HG03378 (cell line): ENCODE results near the gene TBX5.
"Not testable (repeated sequence)": the region's sequence is repeated elsewhere in the genome, so short reads cannot be mapped to it uniquely, and the experiment has no call there.

Experiments
- ATAC-seq: cut with Tn5 transposase; IDR thresholded peaks from one replicate; pipeline ENCODE4 v1.9.1; 2021; ENCODE audit warnings: mild to moderate bottlenecking, moderate library complexity; ENCODE audit not compliant: unreplicated experiment

The TBX5 gene

DNA sequence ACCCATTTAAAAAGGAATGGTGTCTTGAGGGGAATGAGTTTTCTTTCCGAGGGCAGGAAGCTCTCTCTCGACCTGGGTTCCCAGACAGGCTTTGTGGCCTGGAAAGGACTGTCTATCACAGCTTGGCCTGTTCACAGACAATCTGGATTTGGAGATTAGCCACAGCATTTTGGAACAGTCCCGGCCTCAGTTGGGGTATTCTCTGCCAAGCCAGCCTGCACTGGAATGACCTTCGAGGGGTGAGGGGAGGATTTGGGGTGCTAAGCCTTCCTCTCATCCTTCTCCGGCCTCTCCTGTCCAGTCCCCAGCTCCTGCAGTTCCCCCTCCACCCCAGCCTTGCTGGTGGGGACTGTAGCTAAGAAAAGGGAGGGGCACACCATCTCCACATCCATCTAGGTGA lies 13.0 kb downstream of the TBX5 start:
- ATAC-seq = no peak

DNA sequence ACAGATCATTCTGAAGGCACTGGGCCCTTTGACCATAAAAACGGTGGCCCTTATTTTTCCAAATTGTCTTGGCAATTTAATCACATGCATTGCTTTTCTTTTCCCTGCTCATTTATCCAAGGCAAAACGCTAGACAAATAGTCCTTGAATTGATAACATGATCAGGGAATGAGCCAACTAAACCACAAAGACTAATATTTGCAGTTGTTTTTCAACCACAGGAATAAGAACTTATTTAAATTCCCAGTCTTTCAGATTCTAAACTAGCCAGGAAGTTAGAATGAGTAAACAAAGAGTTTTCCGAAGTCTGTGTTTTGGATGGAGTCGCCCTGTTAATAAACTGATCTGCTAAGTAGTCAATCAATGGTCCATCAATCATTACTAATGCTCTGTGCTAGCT lies 14.9 kb downstream of the TBX5 start:
- no peak for ATAC-seq

DNA sequence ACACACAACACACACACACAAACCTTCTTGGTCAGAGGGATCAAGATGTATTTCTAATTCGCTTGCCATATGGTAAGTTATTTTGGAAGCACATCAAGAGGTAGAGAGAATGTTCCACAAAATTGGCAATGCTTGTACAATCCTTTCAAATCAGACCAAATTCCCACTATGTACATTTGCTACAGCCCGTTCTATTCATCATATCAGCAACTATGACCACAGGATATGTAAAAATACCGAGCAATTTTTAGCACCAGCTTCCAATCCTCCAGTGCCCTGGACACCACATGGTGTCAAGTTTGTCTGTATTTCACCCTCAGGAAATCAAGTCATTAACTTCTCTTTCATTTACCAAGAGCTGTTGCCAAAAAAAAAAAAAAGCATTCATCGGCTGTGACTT lies 21.2 kb downstream of the TBX5 start:
- ATAC-seq = no peak

DNA sequence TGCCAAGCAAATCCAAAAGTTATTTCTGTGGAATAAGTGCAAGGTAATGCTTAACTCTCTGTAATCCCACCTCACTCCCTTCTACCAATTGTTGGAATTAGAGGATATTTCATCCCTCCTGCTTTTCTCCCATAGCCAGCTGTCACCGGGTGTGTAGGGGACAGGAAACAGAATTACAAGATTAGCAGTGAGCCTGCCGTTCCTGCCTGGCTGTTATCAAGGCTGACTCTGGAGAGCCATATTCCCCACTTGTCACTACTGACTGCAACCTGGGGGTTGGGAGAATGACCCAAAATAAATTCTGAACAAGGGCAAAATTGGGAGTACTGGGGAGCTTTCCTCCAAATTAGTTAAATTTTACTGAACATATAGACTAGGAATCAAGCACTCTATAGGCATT lies 24.8 kb downstream of the TBX5 start:
- ATAC-seq = no peak

DNA sequence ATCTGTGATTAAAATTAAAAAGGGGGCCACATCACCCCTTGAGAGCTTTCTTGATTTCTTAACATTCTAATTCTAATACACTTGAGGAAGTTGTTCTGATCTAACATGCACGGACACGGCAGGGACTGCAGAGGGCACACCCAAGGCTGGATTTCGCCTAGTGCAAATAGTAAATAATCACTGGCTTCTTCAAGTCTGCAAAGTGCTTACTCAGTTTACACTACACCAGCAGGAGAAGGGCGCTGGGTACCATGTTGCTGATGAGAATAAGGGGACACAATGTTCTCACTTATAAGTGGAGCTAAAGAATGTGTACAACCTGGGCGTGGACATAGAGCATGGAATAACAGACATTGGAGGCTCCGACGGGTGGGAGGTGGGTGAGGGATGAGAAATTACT lies 34.2 kb downstream of the TBX5 start:
- ATAC-seq = no peak

DNA sequence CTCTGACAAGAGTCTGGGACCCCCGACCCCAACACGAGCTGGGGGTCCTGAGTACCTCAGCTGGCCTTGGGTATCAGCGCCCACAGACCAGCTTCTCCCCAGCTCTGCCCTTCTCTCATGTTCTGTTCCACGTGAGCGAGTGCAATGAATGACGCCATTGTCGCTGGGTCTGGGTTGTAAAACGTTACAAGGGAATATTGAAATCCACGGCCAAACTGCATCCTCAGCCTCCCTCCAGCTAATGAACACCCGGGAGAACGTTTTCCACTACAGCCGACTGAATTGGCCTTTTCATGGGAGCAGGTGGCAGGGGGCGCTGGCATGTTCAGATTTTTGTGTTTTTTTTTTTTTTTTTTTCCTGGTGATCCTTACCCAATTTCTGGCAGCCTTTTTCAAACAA lies 34.7 kb downstream of the TBX5 start:
- ATAC-seq = no peak

DNA sequence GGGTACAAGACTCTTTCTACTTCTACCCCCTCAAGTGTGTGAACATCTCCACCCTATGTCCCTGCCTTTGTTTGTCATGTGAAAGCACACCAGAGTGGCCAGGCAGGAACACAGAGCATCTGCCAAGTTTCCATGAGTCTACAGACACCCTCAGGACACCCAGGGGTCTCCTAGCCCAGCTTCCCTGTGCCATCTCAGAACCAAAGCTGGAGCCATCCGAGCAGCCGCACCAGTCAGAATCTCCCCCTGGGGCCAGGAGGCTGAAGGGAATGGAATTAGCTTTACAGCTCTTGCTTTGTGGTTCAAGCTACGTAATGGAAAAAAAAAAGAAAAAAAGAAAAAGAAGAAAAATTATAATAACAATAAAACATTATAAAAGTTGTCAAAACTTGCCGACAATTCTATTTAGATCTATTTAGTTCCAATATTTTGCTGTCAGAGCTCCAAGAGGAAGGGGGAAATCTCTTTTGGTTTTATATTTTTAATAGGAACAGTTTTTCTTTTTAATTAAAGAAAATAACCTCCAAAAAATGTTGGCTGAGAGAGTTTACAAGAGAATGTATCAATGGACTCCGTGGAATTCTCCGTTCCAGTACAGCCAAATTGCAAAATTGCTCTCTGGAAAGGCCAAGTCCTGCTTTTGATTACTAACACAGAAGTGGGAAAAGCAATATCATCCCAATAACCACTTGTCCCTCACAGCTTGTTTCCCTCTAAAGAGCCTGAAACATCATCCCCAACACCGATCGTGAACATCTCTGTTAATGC lies 37.1 kb downstream of the TBX5 start:
- no peak for ATAC-seq

DNA sequence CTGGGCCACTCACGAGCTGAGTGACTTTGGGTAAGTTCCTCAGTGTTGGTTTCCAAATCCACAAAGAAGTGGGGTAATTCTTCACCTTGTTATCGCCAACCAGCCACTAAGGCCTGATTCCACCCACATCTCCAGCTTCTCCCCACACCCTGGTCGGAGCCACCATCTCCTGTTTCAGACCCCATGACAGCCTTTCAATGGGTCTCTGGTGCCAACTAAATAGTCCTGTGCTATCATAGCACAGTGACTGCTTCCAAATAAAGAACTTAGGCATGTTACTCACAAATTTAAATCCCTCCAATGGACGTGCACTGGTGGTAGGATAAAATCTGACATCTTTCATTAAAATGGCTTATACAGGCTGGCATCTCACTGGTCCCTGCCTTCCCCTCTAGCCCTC lies 44.0 kb downstream of the TBX5 start:
- ATAC-seq = no peak

DNA sequence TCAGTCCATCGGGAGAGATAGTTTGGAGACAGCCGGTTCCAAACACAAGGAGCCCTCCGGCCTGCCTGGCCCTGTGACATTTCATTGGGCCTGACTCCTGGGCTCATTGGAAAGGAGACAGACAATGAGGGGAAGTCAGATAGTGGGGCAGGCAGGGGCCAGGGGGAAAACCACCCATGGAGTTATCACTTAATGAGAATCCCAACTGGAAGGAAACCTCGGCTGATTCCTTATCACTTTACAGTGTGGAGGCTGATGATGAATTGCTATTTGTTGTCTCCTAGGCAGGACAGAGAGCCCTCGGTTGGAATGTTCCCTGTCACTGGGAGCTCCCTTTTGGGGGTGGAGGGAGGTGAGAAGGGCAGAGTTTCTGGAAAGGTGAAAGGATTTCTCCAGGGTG lies 44.4 kb downstream of the TBX5 start:
- no peak for ATAC-seq

DNA sequence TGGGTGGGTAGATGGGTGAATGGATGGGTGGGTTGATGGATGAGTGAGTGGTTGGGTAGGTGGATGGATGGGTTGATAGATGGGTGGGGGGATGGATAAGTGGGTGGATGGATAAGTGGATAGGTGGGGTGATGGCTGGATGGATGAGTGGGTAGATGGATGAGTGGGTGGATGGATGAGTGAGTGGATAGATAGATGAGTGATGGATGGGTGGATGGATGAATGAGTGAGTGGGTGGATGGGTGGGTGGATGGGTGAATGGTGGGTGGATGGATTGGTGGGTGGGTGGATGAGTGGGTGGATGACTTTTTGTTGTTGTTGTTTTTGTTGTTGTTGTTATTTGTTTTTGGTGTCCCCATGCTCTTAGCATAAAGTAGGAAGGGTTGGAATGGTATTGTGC lies 45.5 kb downstream of the TBX5 start:
- ATAC-seq = no peak

DNA sequence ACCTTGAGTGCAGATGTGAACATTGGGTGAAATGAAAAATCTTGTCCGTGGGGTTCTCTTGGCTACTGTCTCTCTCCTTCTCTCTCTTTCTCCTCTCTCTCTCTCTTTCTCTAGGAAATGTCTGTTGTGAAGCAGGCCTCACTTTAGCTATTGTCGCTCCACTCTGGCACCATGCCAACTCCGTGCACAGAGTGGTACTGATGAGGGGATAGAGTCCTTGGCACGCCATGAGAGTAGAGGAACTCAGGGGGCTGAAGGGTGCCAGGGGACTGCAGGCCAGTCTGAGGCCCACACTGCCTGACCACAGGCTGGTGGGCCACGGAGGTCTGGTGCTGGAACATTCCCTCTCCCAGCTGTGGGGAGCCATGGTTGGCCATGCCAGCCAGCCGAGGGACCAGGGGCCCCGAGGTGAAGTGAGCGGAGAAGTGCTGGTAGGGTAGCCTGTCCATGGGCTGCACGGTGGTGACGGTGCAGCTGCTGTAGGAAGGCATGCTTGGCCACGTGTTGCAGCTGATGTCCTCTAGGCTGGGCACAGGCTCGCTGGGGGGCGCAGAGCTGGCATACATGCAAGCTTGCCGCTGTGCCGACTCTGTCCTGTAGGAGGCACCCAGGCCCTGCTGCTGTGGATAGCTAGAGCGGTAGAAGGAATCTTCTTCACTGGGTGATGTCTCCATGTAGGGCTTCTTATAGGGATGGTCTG lies 50.4 kb downstream of the TBX5 start:
- ATAC-seq = no peak

DNA sequence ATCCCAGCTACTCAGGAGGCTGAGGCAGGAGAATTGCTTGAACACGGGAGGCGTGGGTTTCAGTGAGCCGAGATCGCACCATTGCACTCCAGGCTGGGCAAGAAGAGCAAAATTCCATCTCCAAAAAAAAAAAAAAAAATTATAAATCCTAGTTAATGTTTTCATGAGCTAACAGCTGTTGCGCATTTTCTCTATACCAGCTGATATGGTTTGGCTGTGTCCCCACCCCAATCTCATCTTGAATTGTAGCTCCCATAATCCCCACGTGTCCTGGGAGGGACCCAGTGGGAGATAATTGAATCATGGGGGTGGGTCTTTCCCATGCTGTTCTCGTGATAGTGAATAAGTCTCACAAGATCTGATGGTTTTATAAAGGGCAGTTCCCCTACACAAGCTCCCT lies 56.7 kb downstream of the TBX5 start:
- ATAC-seq = not testable (repeated sequence)

DNA sequence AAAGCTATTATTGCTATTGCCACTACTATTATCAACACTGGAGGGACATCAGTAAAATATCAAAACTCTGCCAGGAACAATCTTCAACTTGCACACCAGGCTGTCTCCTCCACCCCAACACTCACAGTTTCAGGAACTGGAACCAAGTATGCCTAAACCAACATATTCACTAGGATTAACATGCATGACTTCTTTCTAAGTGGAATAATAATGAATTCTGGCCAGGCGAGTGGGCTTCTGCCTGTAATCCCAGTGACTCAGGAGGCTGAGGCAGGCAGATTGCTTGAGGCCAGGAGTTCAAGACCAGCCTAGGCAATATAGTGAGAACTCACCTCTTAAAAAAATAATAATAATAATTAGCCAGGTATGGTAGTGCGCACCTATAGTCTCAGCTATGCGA lies 58.1 kb downstream of the TBX5 start:
- ATAC-seq = no peak

DNA sequence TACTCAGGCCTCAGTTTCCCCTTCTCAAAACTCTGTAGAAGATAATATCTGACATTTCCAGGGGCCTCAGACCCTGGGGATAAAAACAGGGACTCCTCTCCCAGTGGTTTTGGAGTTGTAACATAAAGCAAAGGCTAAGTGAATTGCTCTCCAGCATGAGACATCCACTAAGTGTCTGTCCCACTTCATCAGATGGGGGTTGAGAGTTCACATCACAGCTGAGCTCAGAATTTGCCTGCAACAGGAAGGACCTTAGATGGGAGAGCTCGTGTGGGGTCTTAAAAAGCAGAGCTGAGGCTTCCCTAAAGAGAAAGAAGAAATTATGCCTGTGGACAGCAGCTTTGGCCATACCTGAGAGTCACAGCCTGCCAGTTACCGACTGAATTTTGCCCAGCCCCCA lies 61.1 kb downstream of the TBX5 start:
- no peak for ATAC-seq

DNA sequence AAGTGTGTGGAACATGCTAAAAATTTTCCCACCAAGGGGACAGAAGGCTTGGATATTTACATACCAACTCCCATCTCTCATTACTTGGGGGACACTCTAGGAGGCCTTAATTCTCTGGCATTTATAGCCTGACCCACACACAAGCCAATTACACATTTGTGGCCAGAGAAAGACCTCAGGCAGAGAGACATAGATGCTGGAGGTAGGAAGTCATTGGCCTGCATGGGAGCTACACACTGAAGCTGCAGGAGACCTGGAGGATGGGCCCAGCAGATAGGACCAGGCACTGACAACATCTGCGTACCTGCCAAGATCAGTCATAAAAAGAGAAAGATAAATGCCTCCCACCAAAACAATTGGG lies 61.7 kb downstream of the TBX5 start:
- ATAC-seq = no peak

DNA sequence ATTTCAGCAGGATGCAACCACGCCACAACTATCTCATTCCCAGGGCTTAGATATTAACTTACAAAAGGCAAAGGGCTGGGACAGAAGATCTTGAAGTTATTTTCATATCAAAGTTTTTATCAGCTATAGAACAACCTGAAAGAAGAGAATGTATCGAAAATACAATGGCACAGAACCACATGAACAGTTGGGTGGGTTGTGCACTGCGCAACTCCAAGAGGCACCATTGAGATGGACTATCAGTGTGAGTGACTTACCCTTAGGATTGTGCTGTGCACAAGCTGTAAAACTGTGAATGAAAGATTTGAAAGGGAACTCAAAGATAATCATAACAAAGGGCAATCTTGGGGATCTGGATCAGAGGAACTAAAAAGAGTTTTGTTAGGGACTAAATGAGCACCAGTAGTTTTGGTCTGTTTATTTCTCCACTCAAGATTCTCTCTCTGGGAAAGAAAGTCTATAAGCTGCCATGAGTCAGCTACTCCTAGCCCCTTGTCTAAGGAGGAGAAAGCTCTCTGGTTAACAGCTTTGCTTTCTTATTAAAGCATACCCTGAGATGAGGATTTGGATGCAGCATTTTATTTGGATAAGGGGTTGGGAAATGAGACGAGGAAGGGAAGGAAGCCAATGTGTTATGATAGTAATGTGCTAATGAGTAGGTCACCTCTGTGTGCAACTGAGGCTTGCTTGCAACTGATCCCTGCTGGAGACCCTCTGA lies 62.2 kb downstream of the TBX5 start:
- no peak for ATAC-seq

DNA sequence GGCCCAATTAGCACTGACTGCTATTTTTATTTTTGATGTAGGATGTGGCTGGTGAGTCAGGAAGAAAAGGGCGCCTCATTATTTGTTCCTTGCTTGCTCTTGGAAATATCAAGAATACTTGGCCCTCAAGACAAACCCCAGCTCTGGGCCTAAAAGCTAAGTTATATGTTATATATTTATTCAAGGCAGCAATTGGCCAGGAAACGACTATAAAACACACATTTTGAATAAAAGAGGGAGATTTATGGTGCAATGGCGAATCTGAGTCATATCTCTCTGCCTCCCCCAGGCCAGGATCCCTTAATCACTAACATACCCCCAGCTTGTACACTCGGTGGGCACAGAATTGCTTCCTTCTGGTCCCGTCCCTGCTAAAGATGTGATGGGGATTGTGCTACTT lies 63.3 kb downstream of the TBX5 start:
- no peak for ATAC-seq

DNA sequence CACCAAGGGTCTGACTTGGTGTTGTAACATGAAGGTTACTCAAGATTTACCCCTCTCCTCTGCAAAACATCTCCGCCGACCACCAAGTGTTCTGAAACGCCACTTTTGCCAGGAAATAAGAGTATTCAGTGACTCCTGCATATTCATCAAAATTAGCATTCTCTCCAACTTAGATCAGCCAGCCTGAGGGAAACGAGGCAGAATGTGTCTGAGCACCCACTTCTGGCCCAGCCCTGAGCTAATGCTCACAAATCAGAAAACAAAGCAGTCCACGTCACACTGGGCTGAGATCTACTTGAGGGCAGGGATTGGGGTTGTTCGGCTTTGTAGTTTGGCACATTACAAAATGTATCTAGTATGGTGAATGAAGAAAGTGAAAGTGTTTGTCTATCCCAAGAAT lies 64.3 kb downstream of the TBX5 start:
- ATAC-seq = no peak

DNA sequence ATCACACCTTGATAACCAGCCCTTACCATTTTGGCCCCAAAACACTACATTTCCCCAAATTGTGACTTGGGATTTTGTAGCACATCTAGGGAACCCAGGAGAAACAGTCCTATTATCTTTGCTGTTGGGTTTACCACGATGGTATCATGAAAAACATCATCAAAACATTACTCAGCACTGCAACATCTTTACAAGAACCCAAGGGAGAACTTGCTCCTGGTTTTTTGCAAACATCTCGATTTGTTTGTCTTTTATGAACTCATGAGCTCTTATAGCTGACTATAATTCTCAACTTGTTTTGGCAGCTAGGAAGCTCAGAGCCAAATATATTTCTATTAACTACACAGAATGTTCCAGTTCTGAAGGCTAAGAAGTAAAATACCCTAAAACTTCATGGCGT lies 65.7 kb downstream of the TBX5 start:
- ATAC-seq = no peak

DNA sequence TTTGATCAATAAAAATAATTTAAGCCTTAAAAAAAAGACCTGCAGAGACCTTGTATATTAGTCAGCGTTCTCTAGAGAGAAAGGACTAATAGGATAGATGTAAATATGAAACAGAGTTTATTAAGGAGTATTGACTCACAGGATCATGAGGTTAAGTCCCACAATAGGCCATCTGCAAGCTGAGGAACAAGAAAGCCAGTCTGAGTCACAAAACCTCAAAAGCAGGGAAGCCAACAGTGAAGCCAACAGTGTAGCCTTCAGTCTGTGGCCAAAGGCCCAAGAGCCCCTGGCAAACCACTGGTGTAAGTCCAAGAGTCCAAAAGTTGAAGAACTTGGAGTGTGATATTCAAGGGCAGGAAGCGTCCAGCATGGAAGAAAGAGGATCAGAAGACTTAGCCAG lies 66.3 kb downstream of the TBX5 start:
- ATAC-seq = no peak

DNA sequence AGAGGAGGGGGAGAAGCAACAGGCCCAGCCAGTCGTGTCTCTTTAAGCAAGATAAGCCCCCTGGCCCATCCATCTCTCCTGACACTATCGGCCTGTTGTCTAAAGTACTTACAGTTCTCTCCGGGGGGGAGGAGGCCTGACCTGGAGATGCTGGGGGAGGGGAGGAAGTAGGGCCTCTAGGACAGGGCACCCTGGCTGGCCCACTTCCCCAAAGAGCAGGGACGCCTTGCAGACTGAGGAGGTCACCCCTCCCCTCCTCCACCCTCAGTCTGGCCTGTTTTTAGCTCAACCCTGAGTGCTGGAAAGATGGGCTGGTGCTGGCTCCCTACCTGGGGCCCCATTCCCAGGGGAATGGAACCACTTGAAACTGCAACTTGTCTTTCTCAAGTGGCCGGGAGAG lies 70.3 kb downstream of the TBX5 start:
- no peak for ATAC-seq

DNA sequence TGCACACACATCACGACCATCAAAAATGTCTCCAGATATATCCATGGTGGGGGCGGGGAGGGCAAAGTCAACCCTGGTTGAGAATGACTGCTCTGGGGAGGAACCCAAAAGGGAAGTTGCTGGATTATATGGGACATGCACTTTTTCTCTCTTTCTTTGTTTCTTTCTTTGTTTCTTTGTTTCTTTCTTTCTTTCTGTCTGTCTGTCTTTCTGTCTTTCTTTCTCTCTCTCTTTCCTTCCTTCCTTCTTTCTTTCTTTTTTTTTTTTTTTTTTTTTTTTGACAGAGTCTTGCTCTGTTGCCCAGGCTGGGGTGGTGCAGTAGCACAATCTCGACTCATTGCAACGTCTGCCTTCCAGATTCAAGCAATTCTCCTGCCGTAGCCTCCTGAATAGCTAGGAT lies 71.5 kb downstream of the TBX5 start:
- ATAC-seq = no peak
